ENCODE data around the gene RBM4.
A peak's percentile ranks its signal among the peaks of the same experiment; 100 is the strongest.

- TF ChIP-seq CTCF (IDR thresholded peaks at IDR 0.05) (peak in 1 of 7 experiments; percentile 8), POLR2AphosphoS5 (IDR thresholded peaks at IDR 0.05) (no peak)
Measured at GRCh38 chr11:66637557-66638176, 836 bp upstream of the RBM4 start.
